CD4-positive, alpha-beta T cell treated with Interferon gamma for 1 hour (primary cell): ENCODE measurements around the gene SLU7.
"Not testable (repeated sequence)": the region's sequence is repeated elsewhere in the genome, so short reads cannot be mapped to it uniquely, and the experiment has no call there.

Experiments used
- DNase-seq: peaks from one replicate; pipeline ENCODE4 v3.0.0-alpha.2; 2020

SLU7 gene

DNA sequence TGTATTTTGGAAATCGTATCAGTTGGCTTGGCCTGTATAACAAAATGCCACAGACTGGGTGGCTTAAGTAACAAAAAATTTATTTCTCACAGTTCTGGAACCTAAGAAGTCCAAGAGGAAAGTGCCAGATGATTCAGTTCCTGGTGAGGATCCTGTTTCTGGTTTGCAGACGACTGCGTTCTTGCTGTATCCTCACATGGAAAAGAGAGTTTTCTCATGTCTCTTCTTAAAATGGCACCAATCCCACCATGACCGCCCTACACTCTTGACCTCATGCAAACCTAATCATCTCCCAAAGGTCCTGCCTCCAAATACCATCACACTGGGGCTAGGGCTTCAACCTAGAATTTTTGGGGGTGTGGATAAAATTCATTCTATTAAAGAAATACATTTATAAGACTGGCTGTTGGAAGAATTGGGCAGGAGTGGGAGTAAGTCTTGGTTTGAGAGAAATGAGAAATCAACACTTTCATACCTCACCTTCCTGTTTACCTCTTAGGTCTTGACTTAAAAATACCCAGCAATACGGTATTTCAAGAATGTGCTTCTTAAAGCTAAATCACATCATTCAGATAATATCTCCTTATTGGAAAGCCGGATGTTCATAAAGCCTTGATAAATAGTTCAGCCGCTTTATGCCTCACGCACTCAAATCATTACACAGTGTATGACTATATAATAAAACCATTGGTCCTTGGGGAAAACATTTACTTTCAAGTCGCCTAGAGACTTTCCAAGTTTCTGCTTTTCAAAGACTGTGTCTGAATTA, 31.5 kb upstream of the SLU7 start:
- DNase-seq, result no peak

DNA sequence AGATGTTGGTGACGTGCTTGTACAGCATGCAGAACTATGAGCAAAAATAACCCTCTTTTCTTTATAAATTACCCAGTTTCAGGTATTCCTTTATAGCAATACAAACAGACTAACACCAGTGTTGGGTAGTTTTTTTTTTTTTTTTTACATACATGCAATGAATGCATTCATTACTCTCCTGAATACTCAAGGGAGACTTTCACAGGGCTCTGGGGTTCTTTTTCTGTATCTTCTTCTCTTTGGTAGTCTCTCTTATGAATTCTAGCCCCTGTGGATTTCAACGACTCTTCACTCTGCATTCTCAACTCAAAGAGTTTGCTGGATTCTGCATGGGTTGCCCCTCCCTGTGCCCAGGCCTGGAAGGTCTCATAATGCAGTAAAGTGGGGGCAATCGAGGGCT, 30.6 kb upstream of the SLU7 start:
- DNase-seq, result no peak

DNA sequence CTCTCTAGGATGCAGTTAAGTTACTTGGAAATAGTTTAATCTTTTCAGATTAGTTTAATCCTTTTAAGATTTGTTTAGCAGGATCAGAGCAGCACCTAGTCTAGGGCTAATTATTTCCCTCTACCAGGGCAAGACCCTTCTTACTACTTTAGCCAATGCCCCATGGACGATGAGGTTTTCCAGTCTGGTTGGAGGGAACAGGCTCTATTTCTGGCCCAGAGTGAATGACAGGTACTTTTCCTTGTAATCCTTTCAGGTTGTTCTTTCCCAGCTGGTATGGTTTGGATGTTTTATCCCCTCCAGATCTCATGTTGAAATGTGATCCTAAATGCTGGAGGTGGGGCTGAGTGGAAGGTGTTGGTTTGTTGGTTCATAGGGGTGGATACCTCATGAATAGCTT, 30.0 kb upstream of the SLU7 start:
- no peak for DNase-seq

DNA sequence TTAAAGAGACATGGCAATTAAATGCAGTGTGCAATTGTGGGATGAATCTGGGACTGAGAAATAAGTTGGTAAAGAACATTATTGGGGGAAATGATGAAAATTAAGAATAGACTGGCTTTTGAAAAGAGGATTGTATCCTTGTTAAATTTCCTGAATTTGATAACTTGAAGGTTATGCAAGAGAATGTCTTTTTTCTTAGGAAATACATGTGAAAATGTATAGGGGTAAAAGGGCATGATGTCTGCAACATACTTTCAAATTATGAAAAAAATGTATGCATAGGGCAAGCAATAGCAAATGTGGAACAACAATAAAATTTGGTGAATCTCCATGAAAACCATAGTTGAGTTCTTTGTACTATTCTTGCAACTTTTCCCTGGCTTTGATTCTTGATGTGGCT, 26.9 kb upstream of the SLU7 start:
- no peak for DNase-seq

DNA sequence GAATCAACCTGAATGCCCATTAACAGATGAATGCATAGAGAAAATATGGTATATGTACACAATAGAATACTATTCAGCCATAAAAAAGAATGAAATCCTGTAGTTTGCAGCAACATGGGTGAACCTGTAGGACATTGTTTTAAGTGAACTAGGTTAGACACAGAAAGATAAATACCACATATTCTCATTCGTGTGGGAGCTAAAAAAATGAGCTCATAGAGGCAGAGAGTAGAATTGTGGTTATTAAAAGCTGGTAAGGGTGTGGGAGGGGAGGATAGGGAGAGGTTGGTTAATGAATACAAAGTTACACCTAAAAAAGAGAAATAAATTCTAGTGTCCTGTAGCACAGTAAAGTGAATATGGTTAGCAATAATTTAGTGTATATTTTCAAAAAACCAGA, 26.3 kb upstream of the SLU7 start:
- DNase-seq, result no peak

GRCh38 chr5:160444407-160444806, 25.5 kb upstream of the SLU7 start:
- DNase-seq, result no peak

GRCh38 chr5:160442824-160443431, 24.0 kb upstream of the SLU7 start:
- DNase-seq, result no peak

DNA sequence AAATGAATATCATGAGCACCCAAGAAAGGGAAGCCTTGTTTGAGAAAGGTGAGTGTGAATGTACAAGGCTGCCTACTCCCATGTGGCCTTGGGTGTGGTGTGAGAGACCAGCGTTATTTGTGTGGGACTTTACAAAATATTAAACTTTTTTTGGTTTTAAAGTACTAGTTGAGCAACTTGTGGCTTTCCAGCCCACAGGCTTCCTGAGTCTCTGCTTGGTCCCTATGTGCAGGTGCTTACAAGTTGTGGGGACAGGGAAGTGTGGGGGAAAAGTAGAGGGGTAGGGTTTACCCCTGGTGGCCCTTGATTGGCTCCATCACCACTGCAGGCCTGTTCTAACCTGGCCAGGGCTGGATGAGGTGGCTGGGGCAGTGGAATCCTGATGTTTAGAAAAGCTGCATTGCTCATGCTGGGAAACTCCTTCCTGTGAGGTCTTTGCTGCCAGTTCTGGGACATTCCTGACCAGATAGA, 22.5 kb upstream of the SLU7 start:
- no peak for DNase-seq

DNA sequence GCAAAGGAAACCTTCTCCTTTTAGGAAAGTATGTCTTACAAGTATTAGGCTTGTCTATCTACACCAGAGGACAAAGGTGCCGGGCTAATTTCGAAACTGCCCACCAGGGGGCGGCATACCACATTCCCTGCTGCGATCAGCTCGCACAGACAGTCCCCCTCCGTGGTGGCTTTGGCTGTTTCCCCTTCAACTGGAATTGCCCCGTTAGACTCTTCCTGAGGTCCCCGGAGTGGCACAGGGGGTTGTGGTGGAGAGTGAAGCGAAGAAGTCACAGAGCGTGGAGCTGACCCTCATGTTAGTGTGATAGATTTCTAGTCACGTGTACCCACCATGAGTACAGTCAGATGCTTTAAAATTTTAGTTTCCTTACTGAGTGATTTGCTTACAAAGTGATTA, 20.3 kb upstream of the SLU7 start:
- DNase-seq, result peak; percentile 78

- peak; percentile 46 for DNase-seq
These were observed 19.7 kb upstream of the SLU7 start for GRCh38 chr5:160438316-160439204.

GRCh38 chr5:160437271-160437670, 18.4 kb upstream of the SLU7 start:
- DNase-seq, result no peak

- DNase-seq, result not testable (repeated sequence)
These were observed 17.8 kb upstream of the SLU7 start for GRCh38 chr5:160436661-160437060.

- DNase-seq, result no peak
These were observed 17.1 kb upstream of the SLU7 start for GRCh38 chr5:160436017-160436416.

DNA sequence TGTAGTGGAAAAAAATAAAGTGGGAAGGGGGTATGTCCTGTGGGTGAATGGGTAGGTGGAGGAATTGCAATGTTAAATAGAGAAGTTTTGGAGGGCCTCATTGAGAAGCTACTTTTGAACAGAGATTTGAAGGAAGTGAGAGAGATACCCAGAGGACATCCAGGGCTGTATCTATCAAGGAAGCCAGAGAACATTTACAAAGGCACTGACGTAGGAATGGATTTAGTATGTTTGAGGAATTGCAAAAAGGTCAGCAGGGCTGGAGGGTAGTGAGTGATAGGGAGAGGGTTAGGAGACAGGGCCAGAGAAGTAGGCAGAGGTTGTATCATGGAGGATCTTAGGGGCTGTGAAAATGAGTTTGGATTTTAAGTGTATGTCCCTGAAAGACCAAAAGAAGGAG, 16.7 kb upstream of the SLU7 start:
- DNase-seq, result no peak

- DNase-seq, result peak; percentile 45
These were observed 15.2 kb upstream of the SLU7 start for GRCh38 chr5:160434022-160434531.

DNA sequence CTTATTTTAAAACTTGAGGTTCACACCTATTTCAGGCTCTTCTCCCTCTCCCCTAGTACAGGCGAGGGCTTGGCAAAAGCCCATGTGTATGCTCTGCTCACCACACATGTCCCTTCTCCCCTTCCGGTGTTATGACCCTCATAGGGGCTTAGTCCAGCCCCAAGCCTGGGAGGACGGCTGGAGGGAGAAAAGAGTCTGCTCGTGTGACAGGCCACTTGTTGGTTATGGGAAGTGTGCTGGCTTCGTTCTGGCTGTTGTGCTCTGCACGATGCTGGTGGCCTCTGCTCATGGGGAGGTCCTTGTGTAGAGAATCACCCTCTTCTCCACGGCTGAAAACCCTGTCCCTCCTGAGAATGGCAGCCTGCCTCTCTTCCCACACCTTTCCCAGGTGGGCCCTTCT, 13.9 kb upstream of the SLU7 start:
- DNase-seq, result no peak

DNA sequence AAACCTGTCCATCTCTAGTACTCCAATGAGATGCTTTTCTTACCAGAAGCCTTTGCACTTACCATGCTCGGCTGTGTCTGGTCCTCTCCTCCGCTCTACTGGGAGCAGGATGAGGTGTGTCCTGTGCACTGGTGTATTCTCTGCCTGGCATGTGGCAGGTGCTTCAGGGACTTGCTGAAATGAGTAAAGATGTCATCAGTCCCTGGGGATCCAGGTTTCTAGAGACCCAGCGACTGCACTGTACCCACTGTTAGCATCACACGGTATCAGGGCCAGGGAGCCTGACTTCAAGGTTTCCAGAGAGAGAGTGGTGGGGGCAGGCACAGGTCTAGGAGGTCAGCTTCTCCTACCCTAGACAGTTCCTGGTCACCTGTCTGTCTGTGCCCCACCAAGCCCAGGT, 13.3 kb upstream of the SLU7 start:
- DNase-seq, result peak; percentile 2

- DNase-seq, result no peak
These were observed 8.7 kb upstream of the SLU7 start for GRCh38 chr5:160427607-160428006.

DNA sequence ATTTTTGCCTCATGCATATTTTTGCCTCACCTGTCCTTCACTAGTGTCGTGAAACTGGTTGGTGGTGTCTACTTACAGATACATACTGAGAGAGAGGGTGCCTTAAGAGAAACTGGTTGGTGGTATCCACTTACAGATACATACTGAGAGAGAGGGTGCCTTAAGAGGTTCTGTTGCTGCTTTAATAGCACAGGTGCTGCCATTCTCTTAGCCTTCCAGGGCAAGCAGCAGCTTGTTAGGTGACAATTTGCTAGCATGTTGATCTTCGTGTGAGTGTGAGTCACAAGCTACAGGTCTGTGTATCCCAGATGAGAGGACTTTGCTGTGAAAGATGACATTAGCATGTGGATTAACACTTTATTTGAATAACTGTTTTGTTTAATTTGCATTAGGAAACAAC, 4.2 kb upstream of the SLU7 start:
- no peak for DNase-seq

DNA sequence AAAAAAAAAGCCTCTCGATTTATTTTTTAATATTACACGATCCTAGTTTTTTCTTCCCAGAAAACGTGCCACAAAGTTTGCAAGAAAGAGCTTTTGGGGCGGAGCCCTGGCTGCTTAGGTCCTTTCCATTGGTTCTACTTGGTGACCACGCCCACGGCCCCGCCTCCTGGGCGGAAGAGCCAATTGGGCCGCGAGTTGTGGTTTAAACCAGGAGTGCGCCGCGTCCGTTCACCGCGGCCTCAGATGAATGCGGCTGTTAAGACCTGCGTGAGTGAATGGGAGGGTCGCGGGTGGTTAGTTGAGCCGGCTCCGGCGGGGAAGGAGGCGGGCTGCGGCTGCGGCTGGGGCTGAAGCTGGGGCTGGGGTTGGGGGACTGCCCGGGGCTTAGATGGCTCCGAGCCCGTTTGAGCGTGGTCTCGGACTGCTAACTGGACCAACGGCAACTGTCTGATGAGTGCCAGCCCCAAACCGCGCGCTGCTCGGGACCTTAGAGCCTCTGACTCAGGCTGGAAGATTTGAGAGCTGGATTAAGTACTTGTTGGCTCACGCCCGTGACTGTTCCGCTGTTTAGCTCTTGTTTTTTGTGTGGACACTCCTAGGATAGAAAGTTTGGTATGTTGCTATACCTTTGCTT, 2.9 kb upstream of the SLU7 start, which contains the start of gene PTTG1:
Gene PTTG1 (plus strand): TSS at position 231 of the 634 bp plus-strand sequence. CDS start 458 bp downstream, outside the sequence.
- DNase-seq, result peak; percentile 91

DNA sequence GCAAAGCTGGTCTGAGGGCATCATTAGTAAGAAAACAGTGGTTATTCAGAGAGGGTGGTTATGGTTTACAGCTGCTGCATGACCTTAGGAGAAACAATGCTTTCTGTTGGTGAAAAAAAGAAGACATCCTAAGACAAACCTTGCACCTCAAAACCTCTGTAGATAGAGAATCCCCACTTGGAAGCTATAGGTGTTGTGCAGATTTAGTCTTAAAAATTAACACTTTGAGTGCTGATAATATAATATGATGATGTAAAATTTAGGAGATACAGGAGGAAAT, 1.4 kb upstream of the SLU7 start:
- no peak for DNase-seq

DNA sequence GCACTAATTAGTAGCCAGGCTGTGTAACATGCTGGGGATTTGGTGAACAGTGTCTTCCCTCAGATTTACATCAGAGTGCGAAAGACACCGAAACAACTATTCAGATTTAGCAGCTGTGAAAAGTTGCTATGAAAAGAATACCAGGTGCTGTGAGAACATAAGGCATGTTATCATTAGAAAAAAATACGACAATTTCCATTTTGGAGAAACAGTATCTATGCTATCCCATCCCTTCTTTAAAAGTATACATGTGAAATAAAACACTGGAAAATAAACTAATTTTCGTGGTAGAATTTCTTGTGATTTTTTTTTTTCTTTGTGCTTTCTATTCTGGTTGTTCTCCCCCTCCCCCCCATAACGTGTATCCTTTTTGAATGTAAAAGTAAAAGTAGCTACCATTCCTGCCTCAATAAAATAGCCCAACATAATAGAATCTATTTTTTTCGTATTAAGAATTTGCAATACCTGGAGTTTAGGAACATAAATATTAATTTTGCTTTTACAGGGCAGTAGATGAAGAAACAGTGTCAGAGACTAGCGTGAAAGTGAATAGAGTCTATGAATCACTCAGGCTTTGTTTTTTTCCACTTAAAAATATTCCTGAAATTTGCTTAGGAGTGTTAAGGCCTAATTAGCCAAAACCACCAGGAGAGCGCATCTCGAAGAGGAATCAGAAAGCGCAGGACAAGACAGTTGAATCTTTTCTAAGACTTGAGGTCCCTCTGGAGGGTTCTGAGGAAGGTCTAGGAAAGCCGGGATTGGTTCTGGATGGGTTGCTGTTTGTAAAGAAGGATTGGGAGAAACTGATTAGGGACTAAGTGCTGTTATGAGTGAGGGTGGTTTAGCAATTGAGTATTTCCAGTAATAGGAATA, 813 bp upstream of the SLU7 start:
- DNase-seq, result no peak
